CD14-positive monocyte (primary cell): ENCODE results near the gene PBX3. TPM values are rescaled to one million over a fixed set of nuclear protein-coding genes. Genes with fewer than 3 reads are reported as not detected.

Source experiments
- DNase-seq, 3 donors: peaks; one replicate each; pipeline ENCODE4 v3.0.0-alpha.2; 2011 to 2022
- H2AFZ ChIP-seq: 2 replicates; pipeline ENCODE4 v1.6.0; 2012; ENCODE audit warnings: mild to moderate bottlenecking, low read depth, low read length, inconsistent platforms; ENCODE audit not compliant: insufficient read depth, poor library complexity, severe bottlenecking
- H3K27ac ChIP-seq, 2 donors: 1 replicate in 1 of 2; 2 replicates in 1 of 2; pipeline ENCODE4 v1.5.1; 2012 to 2013; ENCODE audit warnings: low read length in 2 of 2, control low read depth in 1 of 2, inconsistent platforms in 1 of 2, low read depth in 1 of 2, mild to moderate bottlenecking in 1 of 2
- H3K27me3 ChIP-seq, 2 donors: one replicate each; pipeline versions ENCODE4 v1.6.0 to v1.6.1; 2011 to 2013; ENCODE audit warnings: low read length in 2 of 2; ENCODE audit not compliant: control insufficient read depth in 2 of 2, insufficient read depth in 2 of 2
- H3K36me3 ChIP-seq, 2 donors: replicated peaks in 1 of 2; 1 replicate in 1 of 2; 2 replicates in 1 of 2; pipeline versions ENCODE4 v1.5.1 to v1.6.1; 2012 to 2013; ENCODE audit warnings: low read length in 2 of 2, control low read depth in 1 of 2, inconsistent platforms in 1 of 2, mild to moderate bottlenecking in 1 of 2; ENCODE audit not compliant: insufficient read depth in 2 of 2, control insufficient read depth in 1 of 2
- H3K4me1 ChIP-seq, 2 donors: 1 replicate in 1 of 2; 2 replicates in 1 of 2; pipeline versions ENCODE4 v1.5.1 to v1.6.1; 2012 to 2013; ENCODE audit warnings: low read length in 2 of 2, control low read depth in 1 of 2, inconsistent platforms in 1 of 2, mild to moderate bottlenecking in 1 of 2, moderate library complexity in 1 of 2; ENCODE audit not compliant: insufficient read depth in 2 of 2, control insufficient read depth in 1 of 2
- H3K4me2 ChIP-seq: replicated peaks from 2 replicates; pipeline ENCODE3; 2012; ENCODE audit warnings: low read length, moderate library complexity, mild to moderate bottlenecking; ENCODE audit not compliant: poor library complexity, severe bottlenecking; ENCODE audit errors: extremely low read depth
- H3K4me3 ChIP-seq, 3 experiments: fragments of 200-600 bp in 1 of 3; sonication (generic) in 1 of 3; replicated peaks in 1 of 3; 1 replicate in 2 of 3; 2 replicates in 1 of 3; pipeline ENCODE4 v1.5.1; 2011 to 2013; ENCODE audit warnings: low read length in 3 of 3, mild to moderate bottlenecking in 3 of 3, control low read depth in 2 of 3, low read depth in 2 of 3, inconsistent platforms in 1 of 3, moderate library complexity in 1 of 3
- H3K79me2 ChIP-seq: 2 replicates; pipeline ENCODE4 v1.6.0; 2012; ENCODE audit warnings: mild to moderate bottlenecking, control low read depth, inconsistent platforms, low read length, moderate library complexity; ENCODE audit not compliant: insufficient read depth
- H3K9ac ChIP-seq: 2 replicates; pipeline ENCODE4 v1.6.0; 2017; ENCODE audit warnings: low read length, mild to moderate bottlenecking; ENCODE audit not compliant: insufficient read depth, poor library complexity, severe bottlenecking
- H3K9me3 ChIP-seq, 2 donors: replicated peaks in 1 of 2; 1 replicate in 1 of 2; 2 replicates in 1 of 2; pipeline versions ENCODE4 v1.5.1 to v1.6.1; 2012 to 2013; ENCODE audit warnings: low read length in 2 of 2, control low read depth in 1 of 2; ENCODE audit not compliant: control insufficient read depth in 1 of 2, insufficient read depth in 1 of 2
- H4K20me1 ChIP-seq: 2 replicates; pipeline ENCODE4 v1.6.0; 2012; ENCODE audit warnings: mild to moderate bottlenecking, low read length, control low read depth, moderate library complexity; ENCODE audit not compliant: insufficient read depth
- H3K27ac Mint-ChIP-seq, 7 donors: one replicate each; pipeline ENCODE4 v1.8.0; 2020; ENCODE audit warnings: mild to moderate bottlenecking in 7 of 7, mixed read lengths in 7 of 7, moderate library complexity in 6 of 7, inconsistent platforms in 2 of 7
- H3K27me3 Mint-ChIP-seq, 3 donors: one replicate each; pipeline ENCODE4 v1.8.0; 2021 to 2022; ENCODE audit warnings: low read depth in 3 of 3, mild to moderate bottlenecking in 3 of 3, mixed read lengths in 3 of 3, moderate library complexity in 3 of 3, inconsistent platforms in 1 of 3
- H3K36me3 Mint-ChIP-seq, 2 donors: one replicate each; pipeline ENCODE4 v1.8.0; 2020; ENCODE audit warnings: mixed read lengths in 2 of 2, inconsistent platforms in 1 of 2, mild to moderate bottlenecking in 1 of 2
- H3K4me1 Mint-ChIP-seq: one replicate; pipeline ENCODE4 v1.8.0; 2020; ENCODE audit warnings: mild to moderate bottlenecking, mixed read lengths
- H3K4me3 Mint-ChIP-seq, 2 donors: one replicate each; pipeline ENCODE4 v1.8.0; 2020; ENCODE audit warnings: mild to moderate bottlenecking in 2 of 2, mixed read lengths in 2 of 2, moderate library complexity in 1 of 2
- H3K9me3 Mint-ChIP-seq, 7 donors: one replicate each; pipeline ENCODE4 v1.8.0; 2020 to 2022; ENCODE audit warnings: mixed read lengths in 7 of 7, mild to moderate bottlenecking in 6 of 7, moderate library complexity in 6 of 7, inconsistent platforms in 2 of 7
- WGBS: methylation state at CpG from one replicate; pipeline ENCODE4 v1.1.5; 2013; ENCODE audit warnings: missing lambda C conversion rate; ENCODE audit not compliant: insufficient coverage; 5-methylcytosine and 5-hydroxymethylcytosine counted together
- intact Hi-C, 2 donors: fragments of 100-400 bp; cut with micrococcal nuclease; formaldehyde crosslinking; loops; one replicate each; pipeline versions ENCODE4 v1.15.0 to v1.15.1; 2023
- polyA plus RNA-seq, 3 donors: library from polyadenylated mRNA; depleted of rRNA in 1 of 3; unstranded in 2 of 3; stranded (reverse) in 1 of 3; fragments of 300-500 nt in 2 of 3; fragments of >200 nt in 1 of 3; fragmentation: Illumina TruSeq in 2 of 3; gene quantifications; 1 replicate in 2 of 3; 2 replicates in 1 of 3; pipeline ENCODE4 v1.2.3, GENCODE V29; 2012 to 2021
- TF ChIP-seq, protein P1 (sequence below): fragments of 200-600 bp; IDR thresholded peaks from one replicate; pipeline ENCODE4 v1.8.0; 2022; ENCODE audit warnings: antibody characterized with exemption, mild to moderate bottlenecking

PBX3 gene
- polyA plus RNA-seq, 3 donors, result 6.6 to 22.7 (median 7.1) TPM

DNA sequence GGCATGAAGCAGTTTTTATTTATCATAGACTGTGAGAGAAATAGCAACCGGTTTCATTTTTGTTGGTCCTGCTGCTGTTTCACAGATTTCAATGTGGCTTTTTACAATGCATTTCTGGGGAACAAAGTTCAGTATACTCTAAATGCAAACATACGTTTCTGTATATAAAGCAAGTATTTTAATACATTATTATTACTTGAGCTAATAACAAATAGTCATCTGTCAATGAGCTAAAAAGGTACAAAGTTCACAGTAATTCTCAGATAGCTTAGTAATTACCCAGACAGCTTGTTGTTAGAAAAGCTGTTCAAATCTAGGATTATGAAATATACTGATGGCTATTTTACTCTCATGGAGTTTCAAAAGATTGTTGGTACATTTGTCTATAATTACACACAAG, 50.8 kb downstream of the PBX3 start:
- Histone ChIP-seq H3K4me3 (no peak overlapping the region), H3K4me2 (no peak overlapping the region), H3K79me2 (peaks cover 4% of the 10 kb centered on the region), H3K9me3 (no peaks in the 10 kb centered on the region), H3K9ac (no peak overlapping the region), H3K27me3 (no peaks in the 10 kb centered on the region), H3K4me1 (no peaks in the 10 kb centered on the region), H4K20me1 (no peaks in the 10 kb centered on the region), H3K36me3 (peaks cover 0 to 13% of the 10 kb centered on the region in 2 donors), H3K27ac (no peak overlapping the region), H2AFZ (no peak overlapping the region)
- Mint-ChIP-seq H3K36me3 (peaks cover 4 to 19% of the 10 kb centered on the region in 2 donors), H3K27me3 (no peaks in the 10 kb centered on the region), H3K27ac (peak overlapping the region in 1 of 7 donors; percentile 35), H3K4me3 (no peak overlapping the region), H3K4me1 (no peaks in the 10 kb centered on the region), H3K9me3 (peaks cover 0 to 1% (median 0%) of the 10 kb centered on the region in 7 donors)
- TF ChIP-seq, protein P1, sequence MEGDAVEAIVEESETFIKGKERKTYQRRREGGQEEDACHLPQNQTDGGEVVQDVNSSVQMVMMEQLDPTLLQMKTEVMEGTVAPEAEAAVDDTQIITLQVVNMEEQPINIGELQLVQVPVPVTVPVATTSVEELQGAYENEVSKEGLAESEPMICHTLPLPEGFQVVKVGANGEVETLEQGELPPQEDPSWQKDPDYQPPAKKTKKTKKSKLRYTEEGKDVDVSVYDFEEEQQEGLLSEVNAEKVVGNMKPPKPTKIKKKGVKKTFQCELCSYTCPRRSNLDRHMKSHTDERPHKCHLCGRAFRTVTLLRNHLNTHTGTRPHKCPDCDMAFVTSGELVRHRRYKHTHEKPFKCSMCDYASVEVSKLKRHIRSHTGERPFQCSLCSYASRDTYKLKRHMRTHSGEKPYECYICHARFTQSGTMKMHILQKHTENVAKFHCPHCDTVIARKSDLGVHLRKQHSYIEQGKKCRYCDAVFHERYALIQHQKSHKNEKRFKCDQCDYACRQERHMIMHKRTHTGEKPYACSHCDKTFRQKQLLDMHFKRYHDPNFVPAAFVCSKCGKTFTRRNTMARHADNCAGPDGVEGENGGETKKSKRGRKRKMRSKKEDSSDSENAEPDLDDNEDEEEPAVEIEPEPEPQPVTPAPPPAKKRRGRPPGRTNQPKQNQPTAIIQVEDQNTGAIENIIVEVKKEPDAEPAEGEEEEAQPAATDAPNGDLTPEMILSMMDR, result no peak
- DNase-seq, result no peak
- intact Hi-C loops, result no loop called here
- 60% methylated on average over 1 of the region's 2 CpGs for WGBS

DNA sequence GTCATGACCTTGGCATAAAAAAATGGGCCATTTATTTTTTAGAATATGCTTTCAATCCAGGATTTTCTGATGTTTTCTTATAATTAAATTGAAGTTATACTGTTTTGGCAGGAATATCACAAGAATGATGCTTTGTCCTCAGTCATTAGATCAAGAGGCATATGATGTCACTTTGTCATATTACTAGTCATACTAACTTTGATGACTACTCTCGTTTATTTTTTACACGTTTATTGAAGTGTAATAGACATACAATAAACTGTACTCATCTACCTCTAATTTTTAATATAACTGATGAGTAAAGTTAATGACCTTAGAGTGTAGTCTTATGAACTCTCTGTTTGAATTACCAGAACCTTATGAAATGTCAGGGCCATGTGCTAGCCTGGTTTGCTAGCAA, 56.4 kb downstream of the PBX3 start:
- WGBS, result no CpG with 5 or more reads among the region's 2 CpGs
- intact Hi-C loops, result no loop called here
- no peak overlapping the region for H3K27ac ChIP-seq

More for the DNA sequence above, 56.4 kb downstream of the PBX3 start:
- H2AFZ ChIP-seq, result no peak overlapping the region
- H3K9me3 ChIP-seq, result no peaks in the 10 kb centered on the region
- no peaks in the 10 kb centered on the region for H3K27me3 ChIP-seq
- H3K4me2 ChIP-seq, result no peak overlapping the region
- H3K9me3 Mint-ChIP-seq, result peaks cover 0 to 1% (median 0%) of the 10 kb centered on the region in 7 donors
- H3K36me3 Mint-ChIP-seq, result peaks cover 4 to 13% of the 10 kb centered on the region in 2 donors
- no peak overlapping the region for H3K9ac ChIP-seq
- peaks cover 0 to 8% of the 10 kb centered on the region in 2 donors for H3K36me3 ChIP-seq
- H3K27me3 Mint-ChIP-seq, result no peaks in the 10 kb centered on the region
- no peak overlapping the region for H3K4me3 ChIP-seq
- no peaks in the 10 kb centered on the region for H4K20me1 ChIP-seq
- DNase-seq, result no peak
- no peak overlapping the region for H3K27ac Mint-ChIP-seq
- H3K4me1 Mint-ChIP-seq, result no peaks in the 10 kb centered on the region
- H3K79me2 ChIP-seq, result no peaks in the 10 kb centered on the region
- TF ChIP-seq, protein P1, result no peak
- no peak overlapping the region for H3K4me3 Mint-ChIP-seq
- H3K4me1 ChIP-seq, result no peaks in the 10 kb centered on the region
